GM12873 (cell line): Measurements from ENCODE around the gene OOEP.

Source experiments
- CTCF ChIP-seq: IDR thresholded peaks from 2 replicates; pipeline ENCODE4 v1.5.1; 2012; ENCODE audit warnings: low read depth, mild to moderate bottlenecking, moderate library complexity, low read length, control low read depth; ENCODE audit not compliant: insufficient read depth; ENCODE audit errors: missing control alignments

The OOEP gene

GRCh38 chr6:73328790-73329189 lies 40.9 kb downstream of the OOEP start:
- TF ChIP-seq CTCF = no peak

- no peak for TF ChIP-seq CTCF
These were observed 44.0 kb downstream of the OOEP start for GRCh38 chr6:73325656-73326055.

- no peak for TF ChIP-seq CTCF
These were observed 46.4 kb downstream of the OOEP start for GRCh38 chr6:73323323-73323722.
